Astrocyte (in vitro differentiated cells and primary cell): ENCODE measurements around the gene URI1. TPM values are rescaled to one million over a fixed set of nuclear protein-coding genes. Genes with fewer than 3 reads are reported as not detected.
A peak's percentile ranks its signal among the peaks of the same experiment; 100 is the strongest.
"Not testable (repeated sequence)": the region's sequence is repeated elsewhere in the genome, so short reads cannot be mapped to it uniquely, and the experiment has no call there.

Experiments
- DNase-seq: peaks from one replicate; pipeline ENCODE4 v3.0.0-alpha.2; 2010; ENCODE audit warnings: low read depth
- FAIRE-seq: peaks from 2 replicates; lab custom pipeline; 2011; peaks lifted over from hg19 to GRCh38; lab: Jason Lieb, UNC
- H2AFZ ChIP-seq: 2 replicates; pipeline ENCODE4 v1.6.0; 2012; ENCODE audit warnings: low read depth, low read length, inconsistent platforms
- H3K27ac ChIP-seq: 2 replicates; pipeline ENCODE4 v1.5.1; 2011; ENCODE audit warnings: low read depth, low read length, inconsistent platforms
- H3K27me3 ChIP-seq: 2 replicates; pipeline ENCODE4 v1.6.0; 2011; ENCODE audit warnings: low read length, inconsistent platforms; ENCODE audit not compliant: insufficient read depth
- H3K36me3 ChIP-seq: 2 replicates; pipeline ENCODE4 v1.5.1; 2011; ENCODE audit warnings: low read length, inconsistent platforms; ENCODE audit not compliant: insufficient read depth
- H3K4me1 ChIP-seq: 2 replicates; pipeline ENCODE4 v1.5.1; 2011; ENCODE audit warnings: low read length, inconsistent platforms; ENCODE audit not compliant: insufficient read depth
- H3K4me2 ChIP-seq: 2 replicates; pipeline ENCODE4 v1.6.0; 2012; ENCODE audit warnings: low read length, inconsistent platforms
- H3K4me3 ChIP-seq: 2 replicates; pipeline ENCODE4 v1.5.1; 2011; ENCODE audit warnings: low read depth, mild to moderate bottlenecking, low read length, inconsistent platforms; ENCODE audit not compliant: insufficient read depth
- H3K79me2 ChIP-seq: 2 replicates; pipeline ENCODE4 v1.6.0; 2012; ENCODE audit warnings: mild to moderate bottlenecking, low read length, inconsistent platforms; ENCODE audit not compliant: insufficient read depth
- H3K9ac ChIP-seq: 2 replicates; pipeline ENCODE4 v1.6.0; 2012; ENCODE audit warnings: mild to moderate bottlenecking, low read length, inconsistent platforms
- H3K9me3 ChIP-seq: 2 replicates; pipeline ENCODE4 v1.5.1; 2012; ENCODE audit warnings: low read depth, mild to moderate bottlenecking, low read length, inconsistent platforms; ENCODE audit not compliant: insufficient read depth
- H4K20me1 ChIP-seq: 2 replicates; pipeline ENCODE4 v1.6.0; 2012; ENCODE audit warnings: low read length, inconsistent platforms; ENCODE audit not compliant: insufficient read depth
- H3K27ac Mint-ChIP-seq: one replicate; pipeline ENCODE4 v1.8.0; 2021; ENCODE audit warnings: mild to moderate bottlenecking, mixed read lengths; ENCODE audit not compliant: unreplicated experiment
- H3K27me3 Mint-ChIP-seq: one replicate; pipeline ENCODE4 v1.8.0; 2021; ENCODE audit warnings: low read depth, mixed read lengths; ENCODE audit not compliant: unreplicated experiment
- H3K36me3 Mint-ChIP-seq: one replicate; pipeline ENCODE4 v1.8.0; 2021; ENCODE audit warnings: low read depth, mixed read lengths; ENCODE audit not compliant: unreplicated experiment
- H3K4me1 Mint-ChIP-seq: one replicate; pipeline ENCODE4 v1.8.0; 2021; ENCODE audit warnings: low read depth, mixed read lengths; ENCODE audit not compliant: unreplicated experiment
- H3K4me3 Mint-ChIP-seq: one replicate; pipeline ENCODE4 v1.8.0; 2021; ENCODE audit warnings: mild to moderate bottlenecking, moderate library complexity, mixed read lengths; ENCODE audit not compliant: unreplicated experiment
- H3K9me3 Mint-ChIP-seq: one replicate; pipeline ENCODE4 v1.8.0; 2021; ENCODE audit warnings: mild to moderate bottlenecking, mixed read lengths; ENCODE audit not compliant: unreplicated experiment
- EZH2 ChIP-seq: IDR thresholded peaks from 2 replicates; pipeline ENCODE4 v1.6.1; 2012; ENCODE audit warnings: mild to moderate bottlenecking, low read length, inconsistent platforms; ENCODE audit not compliant: insufficient read depth
- total RNA-seq: library from RNA; stranded (reverse); gene quantifications from 2 replicates; pipeline ENCODE4 v1.2.1, GENCODE V29; 2021
- TF ChIP-seq, protein P1 (sequence below): IDR thresholded peaks from 2 replicates; pipeline ENCODE4 v1.5.1; 2011; ENCODE audit warnings: low read depth, mild to moderate bottlenecking, inconsistent platforms, low read length, moderate library complexity; ENCODE audit not compliant: insufficient read depth

Gene URI1
- total RNA-seq, 1 donor from 2014 or later, result 61.4 TPM

DNA sequence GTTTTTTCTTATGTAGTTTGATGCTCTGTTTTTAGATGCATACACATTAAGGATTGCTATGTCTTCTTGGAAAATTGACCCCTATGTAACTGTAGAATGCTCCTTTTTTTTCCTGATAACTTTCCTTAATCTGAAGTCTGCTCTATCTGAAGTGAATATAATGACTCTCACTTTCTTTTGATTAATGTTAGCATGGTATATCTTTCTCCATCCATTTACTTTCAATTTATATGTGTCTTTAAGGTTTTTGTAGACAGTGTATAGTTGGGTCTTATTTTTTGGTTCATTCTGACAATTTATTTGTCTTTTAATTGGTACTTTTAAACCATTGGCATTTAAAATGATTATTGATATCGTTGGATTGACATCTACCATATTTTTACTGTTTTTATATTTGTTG, 92.3 kb downstream of the URI1 start:
- H3K27me3 Mint-ChIP-seq, result no peaks in the 10 kb centered on the region
- Histone ChIP-seq H3K4me2 (no peak overlapping the region), H4K20me1 (peaks cover 4% of the 10 kb centered on the region), H3K36me3 (no peaks in the 10 kb centered on the region), H2AFZ (no peak overlapping the region), H3K4me1 (peaks cover 23% of the 10 kb centered on the region), H3K9ac (no peak overlapping the region), H3K27ac (no peak overlapping the region), H3K4me3 (no peak overlapping the region), H3K79me2 (no peaks in the 10 kb centered on the region), H3K9me3 (no peaks in the 10 kb centered on the region), H3K27me3 (no peaks in the 10 kb centered on the region)
- H3K4me3 Mint-ChIP-seq, result no peak overlapping the region
- TF ChIP-seq, protein P1, sequence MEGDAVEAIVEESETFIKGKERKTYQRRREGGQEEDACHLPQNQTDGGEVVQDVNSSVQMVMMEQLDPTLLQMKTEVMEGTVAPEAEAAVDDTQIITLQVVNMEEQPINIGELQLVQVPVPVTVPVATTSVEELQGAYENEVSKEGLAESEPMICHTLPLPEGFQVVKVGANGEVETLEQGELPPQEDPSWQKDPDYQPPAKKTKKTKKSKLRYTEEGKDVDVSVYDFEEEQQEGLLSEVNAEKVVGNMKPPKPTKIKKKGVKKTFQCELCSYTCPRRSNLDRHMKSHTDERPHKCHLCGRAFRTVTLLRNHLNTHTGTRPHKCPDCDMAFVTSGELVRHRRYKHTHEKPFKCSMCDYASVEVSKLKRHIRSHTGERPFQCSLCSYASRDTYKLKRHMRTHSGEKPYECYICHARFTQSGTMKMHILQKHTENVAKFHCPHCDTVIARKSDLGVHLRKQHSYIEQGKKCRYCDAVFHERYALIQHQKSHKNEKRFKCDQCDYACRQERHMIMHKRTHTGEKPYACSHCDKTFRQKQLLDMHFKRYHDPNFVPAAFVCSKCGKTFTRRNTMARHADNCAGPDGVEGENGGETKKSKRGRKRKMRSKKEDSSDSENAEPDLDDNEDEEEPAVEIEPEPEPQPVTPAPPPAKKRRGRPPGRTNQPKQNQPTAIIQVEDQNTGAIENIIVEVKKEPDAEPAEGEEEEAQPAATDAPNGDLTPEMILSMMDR, result no peak
- no peak for TF ChIP-seq EZH2
- FAIRE-seq (no peak), DNase-seq (no peak)
- H3K27ac Mint-ChIP-seq, result no peak overlapping the region
- peaks cover 8% of the 10 kb centered on the region for H3K36me3 Mint-ChIP-seq
- peaks cover 1% of the 10 kb centered on the region for H3K9me3 Mint-ChIP-seq
- peaks cover 20% of the 10 kb centered on the region for H3K4me1 Mint-ChIP-seq

DNA sequence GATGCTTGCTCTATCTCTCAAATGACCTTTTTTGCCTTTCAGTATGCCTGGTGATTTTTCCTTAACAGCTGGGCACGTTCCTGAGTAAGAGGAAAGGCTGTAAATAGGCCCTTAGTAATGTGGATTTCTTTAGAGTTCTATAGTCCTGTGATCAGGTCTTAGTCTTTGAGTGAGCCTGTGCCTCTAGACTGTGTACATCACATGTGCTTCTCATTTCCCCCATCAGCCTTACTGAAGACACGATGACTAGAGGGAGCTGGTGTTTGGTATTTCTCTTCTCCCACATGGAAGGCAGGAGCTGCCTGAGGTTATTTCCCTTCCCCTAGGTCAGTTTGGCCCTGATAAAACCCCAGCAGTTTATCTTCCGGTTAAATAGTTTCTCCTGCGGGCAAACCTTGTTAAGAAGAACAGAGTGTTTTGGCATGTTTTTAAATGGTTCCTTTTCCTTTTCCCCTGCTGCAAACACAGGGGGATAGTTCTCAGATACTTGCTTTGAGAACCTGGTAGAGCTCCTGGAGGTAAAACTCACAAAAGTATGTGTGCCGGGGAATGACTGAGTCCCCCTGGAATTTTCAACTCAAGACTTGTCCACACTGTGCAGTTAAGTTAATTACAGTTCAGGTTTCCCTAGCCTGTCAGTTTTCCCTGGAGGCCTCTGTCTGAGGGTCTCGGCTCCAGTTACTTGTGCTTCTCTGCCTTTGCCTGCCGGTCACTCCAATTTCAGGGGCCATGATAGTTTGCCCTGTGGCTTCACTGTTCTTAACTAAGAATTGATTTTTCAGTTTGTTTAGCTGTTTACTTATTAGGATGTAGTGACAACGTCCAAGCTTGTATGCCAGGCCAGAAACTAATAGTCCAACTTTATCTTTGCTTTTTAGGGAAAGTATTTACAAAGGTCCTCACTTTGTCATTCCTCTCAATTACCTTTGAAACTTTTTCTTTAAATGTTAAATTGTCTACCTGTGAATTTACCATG, 94.4 kb downstream of the URI1 start:
- FAIRE-seq, result peak; percentile 68
- no peaks in the 10 kb centered on the region for H3K36me3 ChIP-seq
- peaks cover 9% of the 10 kb centered on the region for H3K4me1 ChIP-seq
- H3K9me3 ChIP-seq, result no peaks in the 10 kb centered on the region
- Mint-ChIP-seq H3K27me3 (no peaks in the 10 kb centered on the region), H3K4me1 (peaks cover 20% of the 10 kb centered on the region), H3K36me3 (peaks cover 9% of the 10 kb centered on the region), H3K27ac (peak overlapping the region; percentile 82), H3K4me3 (no peak overlapping the region), H3K9me3 (peaks cover 1% of the 10 kb centered on the region)
- peak; percentile 45 for DNase-seq
- TF ChIP-seq EZH2, result no peak
- TF ChIP-seq, protein P1, result no peak
- H3K27ac ChIP-seq, result peak overlapping the region; percentile 58
- H2AFZ ChIP-seq, result no peak overlapping the region
- H3K4me3 ChIP-seq, result no peak overlapping the region
- H3K9ac ChIP-seq, result peak overlapping the region; percentile 56
- peak overlapping the region; percentile 57 for H3K4me2 ChIP-seq
- no peaks in the 10 kb centered on the region for H3K27me3 ChIP-seq
- peaks cover 4% of the 10 kb centered on the region for H4K20me1 ChIP-seq
- no peaks in the 10 kb centered on the region for H3K79me2 ChIP-seq

DNA sequence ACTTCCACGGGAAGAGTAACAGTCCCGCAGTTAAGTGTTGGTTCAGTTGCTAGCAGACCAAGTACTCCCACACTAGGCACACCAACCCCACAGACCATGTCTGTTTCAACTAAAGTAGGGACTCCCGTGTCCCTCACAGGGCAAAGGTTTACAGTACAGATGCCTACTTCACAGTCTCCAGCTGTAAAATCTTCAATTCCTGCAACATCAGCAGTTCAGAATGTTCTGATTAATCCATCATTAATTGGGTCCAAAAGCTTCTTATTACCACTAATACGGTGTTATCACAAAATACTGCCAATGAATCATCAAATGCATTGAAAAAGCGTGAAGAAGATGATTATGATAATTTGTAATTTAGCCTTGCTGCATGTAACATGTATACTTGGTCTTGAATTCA, 95.8 kb downstream of the URI1 start:
- Histone ChIP-seq H3K9ac (no peak overlapping the region), H3K4me2 (no peak overlapping the region), H3K4me3 (no peak overlapping the region), H3K4me1 (peaks cover 9% of the 10 kb centered on the region), H3K9me3 (no peaks in the 10 kb centered on the region), H3K27me3 (no peaks in the 10 kb centered on the region), H2AFZ (no peak overlapping the region), H3K27ac (no peak overlapping the region), H3K36me3 (no peaks in the 10 kb centered on the region), H4K20me1 (peaks cover 4% of the 10 kb centered on the region), H3K79me2 (no peaks in the 10 kb centered on the region)
- FAIRE-seq (no peak), DNase-seq (no peak)
- Mint-ChIP-seq H3K27ac (no peak overlapping the region), H3K27me3 (no peaks in the 10 kb centered on the region), H3K4me1 (peaks cover 21% of the 10 kb centered on the region), H3K9me3 (peaks cover 1% of the 10 kb centered on the region), H3K4me3 (no peak overlapping the region), H3K36me3 (peaks cover 14% of the 10 kb centered on the region)
- no peak for TF ChIP-seq EZH2
- TF ChIP-seq, protein P1, result no peak

DNA sequence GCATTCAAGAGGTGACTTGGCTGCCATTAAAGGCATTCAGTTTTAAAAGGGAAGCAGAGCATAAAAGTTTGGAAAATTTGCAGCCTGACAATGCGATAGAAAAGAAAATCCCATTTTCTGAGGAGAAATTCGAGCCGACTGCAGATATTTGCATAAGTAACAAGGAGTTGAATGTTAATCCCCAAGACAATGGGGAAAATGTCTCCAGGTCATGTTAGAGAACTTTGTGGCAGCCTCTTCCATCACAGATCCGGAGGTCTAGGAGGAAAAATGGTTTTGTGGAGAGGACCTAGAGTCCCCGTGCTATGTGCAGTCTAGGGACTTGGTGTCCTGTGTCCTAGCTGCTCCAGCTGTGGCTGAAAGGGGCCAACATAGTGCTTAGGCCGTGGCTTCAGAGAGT, 99.9 kb downstream of the URI1 start:
- not testable (repeated sequence) for H4K20me1 ChIP-seq, H3K27me3 Mint-ChIP-seq, H2AFZ ChIP-seq, H3K4me1 Mint-ChIP-seq, FAIRE-seq, H3K4me2 ChIP-seq, H3K9ac ChIP-seq, H3K79me2 ChIP-seq, H3K36me3 ChIP-seq, H3K4me3 Mint-ChIP-seq, H3K27ac ChIP-seq, H3K9me3 Mint-ChIP-seq, H3K4me1 ChIP-seq, H3K27ac Mint-ChIP-seq, H3K4me3 ChIP-seq, H3K9me3 ChIP-seq, DNase-seq, H3K27me3 ChIP-seq
- H3K36me3 Mint-ChIP-seq, result peaks cover 12% of the 10 kb centered on the region
